Trophoblast cell (in vitro differentiated cells and primary cell): ENCODE data around the gene FBRSL1.

ENCODE experiments used
- DNase-seq, 2 donors: peaks; one replicate each; pipeline ENCODE4 v3.0.0-alpha.2; 2016
- H2AFZ ChIP-seq: 2 replicates; pipeline ENCODE4 v1.6.1; 2013; ENCODE audit warnings: low read length, moderate library complexity, mild to moderate bottlenecking; ENCODE audit not compliant: insufficient read depth, poor library complexity
- H2AK5ac ChIP-seq: 2 replicates; pipeline ENCODE4 v1.6.1; 2013; ENCODE audit warnings: mild to moderate bottlenecking, low read length
- H2BK120ac ChIP-seq: 2 replicates; pipeline ENCODE4 v1.6.1; 2013; ENCODE audit warnings: low read length, mild to moderate bottlenecking, moderate library complexity; ENCODE audit not compliant: insufficient read depth, poor library complexity
- H2BK12ac ChIP-seq: 2 replicates; pipeline ENCODE4 v1.6.1; 2013; ENCODE audit warnings: mild to moderate bottlenecking, low read length, moderate library complexity
- H2BK5ac ChIP-seq: 2 replicates; pipeline ENCODE4 v1.6.1; 2013; ENCODE audit warnings: low read length, low read depth, moderate library complexity, mild to moderate bottlenecking; ENCODE audit not compliant: poor library complexity
- H3K14ac ChIP-seq: 2 replicates; pipeline ENCODE4 v1.6.1; 2013; ENCODE audit warnings: mild to moderate bottlenecking, low read length
- H3K18ac ChIP-seq: 2 replicates; pipeline ENCODE4 v1.6.1; 2013; ENCODE audit warnings: mild to moderate bottlenecking, low read length
- H3K23ac ChIP-seq: 2 replicates; pipeline ENCODE4 v1.6.1; 2013; ENCODE audit warnings: low read length
- H3K27ac ChIP-seq: 2 replicates; pipeline ENCODE4 v1.5.1; 2013; ENCODE audit warnings: low read depth, mild to moderate bottlenecking, inconsistent platforms, low read length, moderate library complexity
- H3K27me3 ChIP-seq: 2 replicates; pipeline ENCODE4 v1.6.1; 2013; ENCODE audit warnings: inconsistent platforms, mild to moderate bottlenecking, low read length, moderate library complexity; ENCODE audit not compliant: insufficient read depth
- H3K36me3 ChIP-seq, 2 experiments: 1 replicate in 1 of 2; 2 replicates in 1 of 2; pipeline ENCODE4 v1.6.1; 2013; ENCODE audit warnings: low read length in 2 of 2, mild to moderate bottlenecking in 2 of 2, moderate library complexity in 1 of 2; ENCODE audit not compliant: insufficient read depth in 2 of 2, control insufficient read depth in 1 of 2
- H3K4ac ChIP-seq: 2 replicates; pipeline ENCODE4 v1.6.1; 2013; ENCODE audit warnings: low read depth, mild to moderate bottlenecking, low read length, moderate library complexity
- H3K4me1 ChIP-seq, 2 experiments: 1 replicate in 1 of 2; 2 replicates in 1 of 2; pipeline ENCODE4 v1.6.1; 2013; ENCODE audit warnings: low read length in 2 of 2, mild to moderate bottlenecking in 2 of 2, moderate library complexity in 1 of 2; ENCODE audit not compliant: insufficient read depth in 2 of 2, control insufficient read depth in 1 of 2
- H3K4me2 ChIP-seq: 2 replicates; pipeline ENCODE4 v1.6.1; 2013; ENCODE audit warnings: inconsistent platforms, mild to moderate bottlenecking, low read length, moderate library complexity
- H3K4me3 ChIP-seq: 2 replicates; pipeline ENCODE4 v1.5.1; 2013; ENCODE audit warnings: mild to moderate bottlenecking, low read depth, low read length, inconsistent platforms
- H3K79me1 ChIP-seq: one replicate; pipeline ENCODE4 v1.6.1; 2013; ENCODE audit warnings: low read length
- H3K79me2 ChIP-seq: 2 replicates; pipeline ENCODE4 v1.6.1; 2013; ENCODE audit warnings: low read length, mild to moderate bottlenecking; ENCODE audit not compliant: control insufficient read depth, insufficient read depth, poor library complexity
- H3K9ac ChIP-seq: 2 replicates; pipeline ENCODE4 v1.6.1; 2013; ENCODE audit warnings: mild to moderate bottlenecking, low read length
- H3K9me3 ChIP-seq: 2 replicates; pipeline ENCODE4 v1.6.1; 2013; ENCODE audit warnings: low read depth, mild to moderate bottlenecking, control low read depth, inconsistent platforms, low read length; ENCODE audit not compliant: insufficient read depth
- H4K12ac ChIP-seq: 2 replicates; pipeline ENCODE4 v1.6.1; 2013; ENCODE audit warnings: low read depth, mild to moderate bottlenecking, low read length, moderate library complexity
- H4K8ac ChIP-seq: 2 replicates; pipeline ENCODE4 v1.6.1; 2013; ENCODE audit warnings: low read depth, mild to moderate bottlenecking, low read length, moderate library complexity
- H4K91ac ChIP-seq: one replicate; pipeline ENCODE4 v1.6.1; 2013; ENCODE audit warnings: low read depth, mild to moderate bottlenecking, low read length, moderate library complexity
- WGBS: extraction: QIAGEN DNeasy Blood & Tissue Kit; methylation state at CpG from one replicate; pipeline ENCODE4 v1.1.7; 2013; ENCODE audit warnings: missing lambda C conversion rate; ENCODE audit not compliant: insufficient read length, insufficient coverage; ENCODE audit errors: extremely low coverage; 5-methylcytosine and 5-hydroxymethylcytosine counted together

The FBRSL1 gene

DNA sequence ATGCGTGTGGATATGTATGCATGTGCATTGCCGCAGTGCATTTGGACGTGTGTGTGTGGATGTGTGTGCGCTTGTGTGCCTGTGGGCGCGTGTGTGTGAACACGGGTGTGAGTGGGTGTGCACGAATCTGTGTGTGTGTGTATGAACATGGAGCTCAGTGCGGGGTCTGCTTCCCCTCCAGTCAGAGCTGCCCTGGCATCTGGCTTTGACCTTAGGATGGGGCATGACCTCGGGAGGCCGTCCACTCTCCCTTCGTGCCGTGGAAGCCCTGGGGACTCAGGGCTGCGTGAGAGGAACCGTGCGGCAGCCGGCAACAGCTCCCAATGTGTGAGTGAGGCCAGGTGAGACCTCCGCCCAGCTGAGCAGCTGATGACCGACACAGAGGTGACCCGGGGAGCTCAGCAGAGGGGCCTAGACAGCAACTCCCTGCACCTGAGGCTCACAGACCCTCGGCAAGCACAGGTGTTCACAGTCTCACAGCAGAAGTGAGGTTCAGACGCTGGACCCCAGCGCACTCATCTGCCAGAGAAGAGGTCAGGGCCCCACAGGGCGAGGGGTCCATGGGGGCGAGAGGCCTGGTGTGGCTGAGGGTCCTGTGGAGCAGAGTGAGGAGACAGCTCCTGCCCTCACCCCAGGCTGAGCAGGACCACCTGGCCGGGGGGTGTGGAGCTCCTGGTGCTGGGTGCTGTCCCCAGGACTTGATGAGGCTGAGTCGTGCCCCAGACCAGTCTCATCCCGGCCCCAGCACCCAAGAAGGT is 33.6 kb upstream of the FBRSL1 start:
- H3K79me1 ChIP-seq: no peaks in the 10 kb centered on the region
- no peak overlapping the region for H2AK5ac ChIP-seq
- H4K8ac ChIP-seq: no peak overlapping the region
- no peak overlapping the region for H3K4me2 ChIP-seq
- no peak overlapping the region for H3K23ac ChIP-seq
- H2BK12ac ChIP-seq: no peak overlapping the region
- H3K27me3 ChIP-seq: no peaks in the 10 kb centered on the region
- no peak overlapping the region for H4K12ac ChIP-seq
- no peak overlapping the region for H3K18ac ChIP-seq
- H3K27ac ChIP-seq: no peak overlapping the region
- no peak overlapping the region for H3K4me3 ChIP-seq
- no peak overlapping the region for H2BK5ac ChIP-seq
- H2AFZ ChIP-seq: no peak overlapping the region
- no CpG with 5 or more reads among the region's 28 CpGs for WGBS
- H3K4me1 ChIP-seq: peaks cover 3 to 4% of the 10 kb centered on the region in 2 experiments
- no peak for DNase-seq
- no peak overlapping the region for H4K91ac ChIP-seq
- H3K36me3 ChIP-seq: no peaks in the 10 kb centered on the region
- H3K9me3 ChIP-seq: peaks cover 19% of the 10 kb centered on the region
- no peak overlapping the region for H3K9ac ChIP-seq
- no peaks in the 10 kb centered on the region for H3K79me2 ChIP-seq
- H3K4ac ChIP-seq: no peak overlapping the region
- no peak overlapping the region for H2BK120ac ChIP-seq
- H3K14ac ChIP-seq: no peak overlapping the region

DNA sequence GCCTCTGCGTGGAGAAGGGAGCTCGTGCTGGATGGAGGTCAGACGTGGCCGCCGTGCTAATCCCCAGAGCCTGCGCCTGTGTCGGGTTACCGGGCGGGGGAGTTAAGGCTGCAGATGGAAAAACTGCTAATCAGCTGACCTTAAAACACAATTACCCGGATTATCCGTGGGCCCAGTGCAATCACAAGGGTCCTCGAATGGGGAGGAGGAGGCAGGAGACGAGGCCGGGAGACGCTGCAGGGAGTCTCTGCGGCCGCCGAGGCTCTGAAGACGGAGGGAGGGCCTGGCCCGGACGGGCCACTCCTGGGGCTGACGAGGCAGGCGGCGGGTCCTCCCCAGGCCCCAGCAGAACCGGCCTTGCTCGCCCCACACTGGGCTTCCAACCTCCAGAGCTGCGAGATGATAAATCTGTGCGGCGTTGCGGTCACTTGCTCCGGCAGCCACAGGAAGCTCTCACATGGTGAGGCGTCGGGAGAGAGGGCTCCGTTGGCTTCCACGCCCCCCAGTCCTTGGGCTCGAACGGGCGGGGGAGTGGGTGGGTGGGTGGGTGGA is 32.9 kb upstream of the FBRSL1 start:
- Histone ChIP-seq H3K79me2 (no peaks in the 10 kb centered on the region), H2BK120ac (no peak overlapping the region), H3K9ac (no peak overlapping the region), H3K4me1 (peaks cover 3 to 4% of the 10 kb centered on the region in 2 experiments), H3K18ac (no peak overlapping the region), H2AFZ (no peak overlapping the region), H3K9me3 (peaks cover 20% of the 10 kb centered on the region), H4K91ac (no peak overlapping the region), H3K14ac (no peak overlapping the region), H3K23ac (no peak overlapping the region), H4K8ac (no peak overlapping the region), H2AK5ac (no peak overlapping the region), H3K4me3 (no peak overlapping the region), H4K12ac (no peak overlapping the region), H3K27ac (no peak overlapping the region), H2BK5ac (no peak overlapping the region), H2BK12ac (no peak overlapping the region), H3K36me3 (no peaks in the 10 kb centered on the region), H3K4me2 (no peak overlapping the region), H3K27me3 (peaks cover 3% of the 10 kb centered on the region), H3K4ac (no peak overlapping the region), H3K79me1 (no peaks in the 10 kb centered on the region)
- DNase-seq: no peak
- no CpG with 5 or more reads among the region's 38 CpGs for WGBS

DNA sequence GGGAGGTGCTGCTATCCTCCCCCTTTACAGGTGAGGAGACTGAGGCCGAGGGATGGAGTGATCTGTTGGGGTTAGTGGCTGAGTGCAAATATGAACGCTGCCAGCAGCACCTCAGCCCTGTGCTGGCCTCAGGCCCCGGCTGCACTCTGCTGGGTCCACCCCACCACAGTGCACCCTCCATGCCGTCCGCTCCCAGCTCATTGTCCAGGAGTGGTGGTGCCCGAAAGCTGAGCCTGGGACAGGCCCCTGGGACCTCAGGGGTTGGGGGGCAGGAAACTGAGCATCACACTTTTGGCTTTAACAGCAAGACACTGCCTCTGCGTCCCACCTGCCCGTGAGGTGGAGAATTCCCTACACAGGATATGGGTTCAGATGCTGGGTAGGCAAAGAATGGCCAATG is 31.5 kb upstream of the FBRSL1 start:
- no peak overlapping the region for H3K4me3 ChIP-seq
- no peak overlapping the region for H3K18ac ChIP-seq
- peaks cover 3% of the 10 kb centered on the region for H3K27me3 ChIP-seq
- no peak overlapping the region for H4K91ac ChIP-seq
- no peak overlapping the region for H3K23ac ChIP-seq
- H2BK5ac ChIP-seq: no peak overlapping the region
- H3K27ac ChIP-seq: no peak overlapping the region
- no peak overlapping the region for H2BK120ac ChIP-seq
- no CpG with 5 or more reads among the region's 8 CpGs for WGBS
- no peak overlapping the region for H4K12ac ChIP-seq
- H2AK5ac ChIP-seq: no peak overlapping the region
- H3K14ac ChIP-seq: no peak overlapping the region
- no peak overlapping the region for H4K8ac ChIP-seq
- DNase-seq: no peak
- no peaks in the 10 kb centered on the region for H3K4me1 ChIP-seq
- H3K79me1 ChIP-seq: no peaks in the 10 kb centered on the region
- H2AFZ ChIP-seq: no peak overlapping the region
- H3K79me2 ChIP-seq: no peaks in the 10 kb centered on the region
- no peak overlapping the region for H3K4ac ChIP-seq
- H3K4me2 ChIP-seq: no peak overlapping the region
- peaks cover 21% of the 10 kb centered on the region for H3K9me3 ChIP-seq
- no peaks in the 10 kb centered on the region for H3K36me3 ChIP-seq
- H3K9ac ChIP-seq: no peak overlapping the region
- H2BK12ac ChIP-seq: no peak overlapping the region

DNA sequence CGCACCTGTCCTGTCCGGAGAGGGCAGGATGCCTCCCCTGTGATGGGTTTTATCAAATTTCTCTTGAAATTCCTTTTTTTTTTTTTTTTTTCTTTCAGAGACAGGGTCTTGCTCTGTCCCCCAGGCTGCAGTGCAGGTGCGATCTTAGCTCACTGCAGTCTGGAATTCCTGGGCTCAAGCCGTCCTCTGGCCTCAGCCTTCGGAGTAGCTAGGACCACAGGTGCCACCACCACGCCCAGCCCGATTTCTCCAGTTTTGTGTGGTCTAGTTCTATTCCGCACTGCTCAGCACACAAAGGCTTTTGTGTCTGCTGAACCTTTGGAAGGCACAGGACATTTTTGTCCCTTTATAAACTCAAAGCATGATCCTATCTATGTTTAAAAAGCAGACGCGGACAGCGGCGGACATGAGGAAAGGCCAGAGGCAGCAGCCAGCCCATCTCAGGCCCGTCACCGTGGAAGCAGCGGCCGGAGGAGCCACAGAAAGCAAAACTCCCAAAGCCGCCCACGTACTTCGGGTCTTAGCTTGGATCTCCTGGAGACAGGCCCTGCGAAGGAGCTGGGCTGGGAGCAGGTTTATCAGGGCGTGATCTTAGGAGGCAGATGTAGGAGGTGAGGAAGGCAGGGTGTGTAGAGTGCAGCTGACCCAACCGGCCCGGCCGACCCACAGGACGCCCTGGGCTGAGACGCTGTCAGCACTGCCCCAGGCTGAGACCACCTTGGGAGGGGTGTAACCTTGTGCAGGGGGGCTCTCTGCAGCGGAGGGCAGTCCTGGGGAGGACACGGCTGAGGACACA is 30.9 kb upstream of the FBRSL1 start:
- no peak overlapping the region for H3K18ac ChIP-seq
- no peak overlapping the region for H2AK5ac ChIP-seq
- peaks cover 21% of the 10 kb centered on the region for H3K9me3 ChIP-seq
- H3K27me3 ChIP-seq: peaks cover 3% of the 10 kb centered on the region
- H3K4me2 ChIP-seq: no peak overlapping the region
- no peaks in the 10 kb centered on the region for H3K79me2 ChIP-seq
- H4K91ac ChIP-seq: no peak overlapping the region
- DNase-seq: no peak
- no peak overlapping the region for H3K23ac ChIP-seq
- H3K79me1 ChIP-seq: no peaks in the 10 kb centered on the region
- peak overlapping the region; percentile 35 for H3K4me3 ChIP-seq
- no peaks in the 10 kb centered on the region for H3K36me3 ChIP-seq
- H2BK12ac ChIP-seq: no peak overlapping the region
- H4K12ac ChIP-seq: no peak overlapping the region
- H3K27ac ChIP-seq: no peak overlapping the region
- no CpG with 5 or more reads among the region's 28 CpGs for WGBS
- H2AFZ ChIP-seq: no peak overlapping the region
- no peak overlapping the region for H3K9ac ChIP-seq
- no peak overlapping the region for H3K4ac ChIP-seq
- H3K14ac ChIP-seq: no peak overlapping the region
- no peak overlapping the region for H2BK5ac ChIP-seq
- no peak overlapping the region for H2BK120ac ChIP-seq
- no peaks in the 10 kb centered on the region for H3K4me1 ChIP-seq
- H4K8ac ChIP-seq: no peak overlapping the region
